Subcutaneous adipose tissue (tissue), 4 donors: Measurements from ENCODE around the gene KLHDC9. TPM values are rescaled to one million over a fixed set of nuclear protein-coding genes. Genes with fewer than 3 reads are reported as not detected.

Source experiments
- CTCF ChIP-seq: fragments of 450-650 bp; IDR thresholded peaks from one replicate; pipeline ENCODE4 v1.5.1; 2016; ENCODE audit warnings: low read depth, mild to moderate bottlenecking, control low read depth, antibody characterized with exemption, moderate library complexity
- total RNA-seq, 4 donors: library from RNA; depleted of rRNA; stranded (reverse); fragments of >200 nt; gene quantifications; one replicate each; pipeline ENCODE4 v1.1.0, GENCODE V29; 2016

The KLHDC9 gene
- total RNA-seq, 4 donors from 2014 or later, result 0.68 to 4.8 (median 1.7) TPM; not detected in 1

- TF ChIP-seq CTCF, result no peak
Measured at GRCh38 chr1:161119092-161119903, 21.1 kb downstream of the KLHDC9 start.

DNA sequence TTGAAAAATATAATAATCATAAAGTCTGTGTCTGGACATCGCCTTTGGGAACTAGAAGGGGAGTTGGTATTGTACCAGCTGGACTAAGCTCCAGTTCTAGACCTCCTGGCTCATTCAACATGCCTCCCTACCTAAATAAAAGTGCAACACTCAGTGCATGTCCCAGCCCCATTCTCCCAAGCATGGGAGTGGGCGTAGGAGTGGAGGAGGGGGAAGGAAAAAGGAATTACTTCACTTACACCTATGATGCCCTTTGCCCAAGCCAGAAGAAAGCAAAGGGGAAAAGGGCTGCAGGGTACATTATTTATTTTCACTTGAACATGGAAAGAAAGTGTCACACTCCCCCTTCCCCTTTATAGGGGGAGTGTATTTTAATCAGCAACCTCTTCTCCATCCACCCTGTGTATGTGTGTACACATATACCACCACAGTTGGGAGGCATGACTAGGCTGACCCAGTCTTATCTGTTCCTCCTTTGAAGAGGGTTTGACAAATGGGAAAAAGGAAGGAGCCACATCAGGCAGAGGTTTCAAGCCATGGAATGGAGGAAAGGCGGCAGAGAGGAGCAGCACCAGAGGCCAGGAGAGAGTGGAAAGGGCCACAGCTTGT lies 23.0 kb downstream of the KLHDC9 start:
- no peak for TF ChIP-seq CTCF

DNA sequence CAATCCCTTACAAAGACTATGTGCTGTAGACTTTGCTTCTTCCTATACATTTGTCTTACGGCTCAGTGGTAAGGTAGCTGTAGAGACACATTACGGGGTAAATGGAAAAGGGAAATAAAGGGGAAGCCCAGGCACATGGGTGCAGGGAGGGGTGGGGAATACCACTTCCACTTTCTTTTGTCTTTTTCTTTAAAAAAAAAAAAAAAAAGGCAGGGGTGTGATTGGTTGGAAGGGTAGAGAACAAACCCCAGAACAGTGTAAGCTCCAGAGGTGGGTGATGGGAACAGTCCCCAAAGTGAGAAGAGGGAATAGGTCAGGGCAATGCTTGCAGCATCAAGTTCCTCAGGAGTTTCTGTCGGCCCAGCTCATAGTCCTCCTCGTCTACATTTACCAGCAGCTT lies 23.7 kb downstream of the KLHDC9 start:
- no peak for TF ChIP-seq CTCF

DNA sequence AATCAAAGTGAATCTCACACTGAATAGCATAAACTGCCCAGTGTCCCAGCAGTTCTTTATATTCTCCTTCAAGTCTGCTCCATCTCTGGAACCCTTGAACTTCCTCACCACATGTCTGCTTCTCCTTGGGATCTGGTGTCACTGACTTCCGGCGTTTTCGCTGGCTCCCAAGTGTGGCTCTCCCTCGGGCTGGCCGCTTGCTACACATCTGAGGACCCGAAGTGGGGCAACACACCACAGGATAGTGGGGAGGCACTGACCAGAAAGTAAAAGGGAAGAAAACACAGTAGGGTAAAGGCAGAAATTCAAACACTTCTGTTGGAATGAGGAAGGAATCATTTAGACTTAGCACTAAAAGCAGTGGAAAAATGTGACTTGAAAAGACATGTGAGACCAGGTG lies 24.8 kb downstream of the KLHDC9 start:
- no peak for TF ChIP-seq CTCF

DNA sequence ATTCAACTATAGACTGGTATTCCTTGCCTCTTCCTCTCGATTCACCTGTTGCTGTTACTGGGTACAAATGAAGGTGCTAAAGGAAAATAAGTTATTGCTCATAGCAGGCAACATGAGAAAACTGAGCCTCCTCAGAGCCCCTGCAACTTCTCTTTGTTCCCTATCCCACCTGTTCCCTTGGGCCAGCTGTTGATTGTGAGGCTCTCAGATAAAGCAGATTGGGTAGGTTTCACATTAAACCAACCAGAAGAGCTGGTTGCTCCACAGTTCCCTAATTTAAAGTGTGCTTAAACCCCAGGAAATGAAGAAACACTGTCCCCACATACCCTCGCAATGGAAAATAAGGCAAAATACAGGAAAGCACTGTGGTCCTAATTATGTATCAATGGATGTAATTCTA lies 29.5 kb downstream of the KLHDC9 start:
- no peak for TF ChIP-seq CTCF

DNA sequence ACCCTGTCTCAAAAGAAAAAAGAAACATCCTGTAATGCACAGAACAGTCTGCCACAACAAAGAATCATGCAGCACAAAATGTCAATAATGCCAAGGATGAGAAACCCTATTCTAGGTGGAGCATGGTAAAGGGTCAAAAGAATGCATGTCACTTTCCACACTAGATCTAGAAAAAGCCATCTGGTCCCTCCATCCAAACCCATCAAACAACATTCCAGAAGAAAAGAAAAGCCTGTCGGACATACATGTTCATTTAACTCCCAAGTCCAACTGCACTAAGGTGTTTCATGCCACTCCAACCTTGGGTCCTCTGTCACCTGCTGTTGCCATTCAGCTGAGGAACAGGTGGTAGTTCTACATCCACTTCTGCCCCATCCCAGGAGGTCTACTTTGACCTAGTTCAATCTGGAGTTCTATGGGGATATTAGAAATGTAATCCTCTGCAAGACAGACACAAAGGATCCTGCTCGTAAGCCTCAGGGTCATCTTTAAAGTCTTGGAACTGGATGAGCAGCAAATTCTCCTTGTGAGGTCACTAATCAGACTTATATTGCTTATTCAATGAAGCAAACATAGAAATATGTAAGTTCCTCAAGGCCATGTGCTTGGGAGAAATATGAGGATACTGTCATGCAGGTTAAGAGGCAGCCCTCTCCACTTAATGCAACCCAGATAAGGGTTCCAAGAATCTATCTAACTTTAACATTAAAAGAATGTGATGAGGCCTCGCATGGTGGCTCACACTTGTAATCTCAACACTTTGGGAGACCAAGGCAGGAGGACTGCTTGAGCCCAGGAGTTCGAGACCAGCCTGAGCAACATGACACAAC lies 30.6 kb downstream of the KLHDC9 start:
- no peak for TF ChIP-seq CTCF

- no peak for TF ChIP-seq CTCF
Measured at GRCh38 chr1:161130266-161130665, 32.1 kb downstream of the KLHDC9 start.
